IMR-90 (cell line): ENCODE data around the gene NPHP4. TPM values are rescaled to one million over a fixed set of nuclear protein-coding genes. Genes with fewer than 3 reads are reported as not detected.

Experiments
- ATAC-seq: fragments of 200-7000 bp; cut with Tn5 transposase; 2 replicates; pipeline ENCODE4 v1.9.1; 2020; ENCODE audit warnings: low read depth, mild to moderate bottlenecking, moderate library complexity
- BruUV-seq: library from RNA; stranded (reverse); fragments of 400-500 nt; replicated peaks from 2 replicates; lab custom pipeline; 2021; lab: Mats Ljungman, UMichigan
- CTCF ChIA-PET: fragments of 300-600 bp; formaldehyde crosslinking; extraction: SDS; loops from one replicate; lab custom pipeline; 2021; ENCODE audit warnings: antibody characterized with exemption; lab: Yijun Ruan, JAX
- POLR2A ChIA-PET: fragments of 300-600 bp; sonication (Branson Sonifier 250); formaldehyde crosslinking; loops from one replicate; lab custom pipeline; 2022; ENCODE audit warnings: antibody characterized with exemption; ENCODE audit not compliant: unreplicated experiment; lab: Charles Lee
- DNase-seq: peaks from one replicate; pipeline ENCODE4 v3.0.0; 2013
- H2AFZ ChIP-seq: replicated peaks from 2 replicates; pipeline ENCODE3; 2013; ENCODE audit warnings: low read length, mild to moderate bottlenecking; ENCODE audit not compliant: poor library complexity
- H2AK5ac ChIP-seq: 2 replicates; pipeline ENCODE4 v1.6.1; 2013; ENCODE audit warnings: low read depth, low read length, inconsistent platforms
- H2AK9ac ChIP-seq: replicated peaks from 2 replicates; pipeline ENCODE3; 2013; ENCODE audit warnings: mild to moderate bottlenecking, low read depth, low read length, moderate library complexity; ENCODE audit not compliant: poor library complexity
- H2BK120ac ChIP-seq: 2 replicates; pipeline ENCODE4 v1.6.1; 2013; ENCODE audit warnings: low read depth, low read length, inconsistent platforms
- H2BK15ac ChIP-seq: 3 replicates; pipeline ENCODE4 v1.6.1; 2013; ENCODE audit warnings: low read depth, low read length, inconsistent platforms
- H2BK20ac ChIP-seq: 2 replicates; pipeline ENCODE4 v1.6.1; 2013; ENCODE audit warnings: low read depth, mild to moderate bottlenecking, inconsistent platforms, low read length, moderate library complexity
- H2BK5ac ChIP-seq: 2 replicates; pipeline ENCODE4 v1.6.1; 2013; ENCODE audit warnings: mild to moderate bottlenecking, low read depth, low read length, inconsistent platforms; ENCODE audit not compliant: poor library complexity, severe bottlenecking
- H3K14ac ChIP-seq: replicated peaks from 2 replicates; pipeline ENCODE4 v1.6.1; 2013; ENCODE audit warnings: low read depth, low read length, inconsistent platforms
- H3K18ac ChIP-seq: 2 replicates; pipeline ENCODE4 v1.6.1; 2013; ENCODE audit warnings: low read depth, low read length, control low read depth
- H3K23ac ChIP-seq: 2 replicates; pipeline ENCODE4 v1.6.1; 2013; ENCODE audit warnings: low read depth, low read length, inconsistent platforms
- H3K27ac ChIP-seq: 2 replicates; pipeline ENCODE4 v1.5.1; 2013; ENCODE audit warnings: mild to moderate bottlenecking, control low read depth, low read length; ENCODE audit not compliant: insufficient read depth
- H3K27me3 ChIP-seq: 2 replicates; pipeline ENCODE4 v1.6.1; 2013; ENCODE audit warnings: low read length; ENCODE audit not compliant: control insufficient read depth, insufficient read depth
- H3K36me3 ChIP-seq: 2 replicates; pipeline ENCODE4 v1.6.1; 2013; ENCODE audit warnings: low read length, mixed read lengths; ENCODE audit not compliant: control insufficient read depth, insufficient read depth
- H3K4ac ChIP-seq: 2 replicates; pipeline ENCODE4 v1.6.1; 2013; ENCODE audit warnings: low read depth, low read length, inconsistent platforms
- H3K4me1 ChIP-seq: 2 replicates; pipeline ENCODE4 v1.6.1; 2013; ENCODE audit warnings: low read length, mixed read lengths; ENCODE audit not compliant: control insufficient read depth, insufficient read depth
- H3K4me2 ChIP-seq: 2 replicates; pipeline ENCODE4 v1.6.1; 2013; ENCODE audit warnings: low read depth, mild to moderate bottlenecking, control low read depth, low read length, moderate library complexity
- H3K4me3 ChIP-seq: 2 replicates; pipeline ENCODE4 v1.5.1; 2013; ENCODE audit warnings: low read depth, mild to moderate bottlenecking, control low read depth, low read length, moderate library complexity; ENCODE audit not compliant: insufficient read depth
- H3K56ac ChIP-seq: 2 replicates; pipeline ENCODE4 v1.6.1; 2013; ENCODE audit warnings: low read length, inconsistent platforms; ENCODE audit not compliant: insufficient read depth; ENCODE audit errors: extremely low read depth
- H3K79me1 ChIP-seq, 2 experiments: 2 replicates each; pipeline ENCODE4 v1.6.1; 2013; ENCODE audit warnings: low read length in 2 of 2, inconsistent platforms in 1 of 2, low read depth in 1 of 2
- H3K9ac ChIP-seq: 2 replicates; pipeline ENCODE4 v1.6.1; 2013; ENCODE audit warnings: low read depth, low read length, control low read depth
- H3K9me1 ChIP-seq: 2 replicates; pipeline ENCODE4 v1.6.1; 2013; ENCODE audit warnings: low read length, inconsistent platforms; ENCODE audit not compliant: insufficient read depth
- H3K9me3 ChIP-seq: 2 replicates; pipeline ENCODE4 v1.6.1; 2013; ENCODE audit warnings: low read length; ENCODE audit not compliant: control insufficient read depth, insufficient read depth
- H4K20me1 ChIP-seq: 2 replicates; pipeline ENCODE4 v1.6.1; 2013; ENCODE audit warnings: low read length, inconsistent platforms; ENCODE audit not compliant: insufficient read depth
- H4K5ac ChIP-seq: 2 replicates; pipeline ENCODE4 v1.6.1; 2013; ENCODE audit warnings: mild to moderate bottlenecking, low read depth, low read length, control low read depth
- H4K8ac ChIP-seq, 2 experiments: 2 replicates each; pipeline ENCODE4 v1.6.1; 2013; ENCODE audit warnings: low read depth in 2 of 2, low read length in 2 of 2, control low read depth in 1 of 2, inconsistent platforms in 1 of 2
- H4K91ac ChIP-seq: 2 replicates; pipeline ENCODE4 v1.6.1; 2013; ENCODE audit warnings: low read depth, low read length, inconsistent platforms; ENCODE audit not compliant: insufficient read depth
- MAFK ChIP-seq: IDR thresholded peaks from 2 replicates; pipeline ENCODE4 v1.6.1; 2012; ENCODE audit warnings: low read depth, low read length, improper control_type of control experiment
- MAZ ChIP-seq: IDR thresholded peaks from 2 replicates; pipeline ENCODE4 v1.6.1; 2012; ENCODE audit warnings: low read depth, mild to moderate bottlenecking, low read length, improper control_type of control experiment, moderate library complexity, borderline replicate concordance
- RCOR1 ChIP-seq: IDR thresholded peaks from 2 replicates; pipeline ENCODE4 v1.6.1; 2012; ENCODE audit warnings: mild to moderate bottlenecking, low read length, improper control_type of control experiment; ENCODE audit not compliant: insufficient replicate concordance
- RFX5 ChIP-seq: IDR thresholded peaks from 2 replicates; pipeline ENCODE4 v1.8.0; 2012; ENCODE audit warnings: low read depth, mild to moderate bottlenecking, low read length, moderate library complexity
- WGBS, 2 experiments: methylation state at CpG; one replicate each; pipeline versions ENCODE4 v1.1.5 to v1.1.7; 2013; ENCODE audit warnings: missing lambda C conversion rate in 2 of 2; ENCODE audit not compliant: insufficient read length in 1 of 2; ENCODE audit errors: extremely low coverage in 2 of 2; 5-methylcytosine and 5-hydroxymethylcytosine counted together
- dilution Hi-C: fragments of 300-500 bp; cut with HindIII; formaldehyde crosslinking; loops from one replicate; pipeline ENCODE4 v1.14.3; 2018; ENCODE audit warnings: low sequenced_read_pairs; ENCODE audit not compliant: unreplicated experiment
- in situ Hi-C: fragments of 300-500 bp; cut with MboI; formaldehyde crosslinking; loops from 3 replicates; pipeline ENCODE4 v1.14.3; 2019; ENCODE audit warnings: low sequenced_read_pairs, inconsistent platforms, mixed read lengths
- intact Hi-C: fragments of 100-400 bp; cut with micrococcal nuclease; formaldehyde crosslinking; loops from 2 replicates; pipeline ENCODE4 v1.10.0; 2022
- polyA plus RNA-seq, 3 experiments: library from polyadenylated mRNA; depleted of rRNA; stranded (reverse); fragments of >200 nt; gene quantifications; 2 replicates each; pipeline ENCODE4 v1.2.3, GENCODE V29; 2012; ENCODE audit warnings: low replicate concordance in 1 of 3
- total RNA-seq: library from RNA; depleted of rRNA; stranded (reverse); fragments of >200 nt; gene quantifications from 2 replicates; pipeline ENCODE4 v1.2.3, GENCODE V29; 2012
- TF ChIP-seq, protein P1 (sequence below): fragments of 150-350 bp; IDR thresholded peaks from 2 replicates; pipeline ENCODE4 v1.6.1; 2016; ENCODE audit warnings: low read depth, mild to moderate bottlenecking, low read length, moderate library complexity, borderline replicate concordance
- TF ChIP-seq, protein P2 (sequence below): conservative IDR thresholded peaks from 2 replicates; pipeline ENCODE4 v1.5.1; 2012; ENCODE audit warnings: mild to moderate bottlenecking, low read depth, low read length, improper control_type of control experiment

NPHP4 gene
- total and polyA plus RNA-seq, 2 of the 4 experiments (the other 2 are of a cell fraction) = 2.0 to 5.5 TPM

DNA sequence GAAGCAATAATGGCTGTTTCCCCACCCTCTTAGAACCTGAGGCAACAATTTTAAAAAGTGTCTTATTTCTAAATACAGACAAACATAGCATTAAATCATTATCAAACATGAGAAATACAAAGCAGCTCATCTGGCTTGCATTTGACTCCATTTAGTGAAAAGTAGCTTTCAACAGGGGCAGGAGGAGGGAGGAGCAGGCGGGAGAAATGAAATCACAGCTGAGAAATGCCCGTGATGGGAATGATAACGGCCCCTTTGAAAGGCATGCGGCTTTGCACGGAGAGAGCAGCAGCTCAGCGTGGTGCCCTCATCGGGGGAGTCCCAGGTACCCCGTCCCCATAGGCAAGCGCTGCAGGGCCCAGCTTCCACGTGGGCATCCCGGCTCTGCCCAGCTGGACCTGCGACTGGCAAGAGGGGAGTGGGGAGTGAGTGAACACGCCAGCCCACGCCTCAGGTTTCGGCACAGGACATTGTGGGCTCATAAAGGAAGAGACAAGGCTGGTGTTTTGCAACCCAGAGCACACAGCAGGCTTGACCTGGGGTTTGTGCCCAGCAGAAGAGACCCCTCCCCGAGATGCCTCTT lies 134.6 kb downstream of the NPHP4 start:
- Histone ChIP-seq H3K4me3 (no peak overlapping the region), H2BK5ac (no peak overlapping the region), H3K79me1 (no peaks in the 10 kb centered on the region), H4K20me1 (no peaks in the 10 kb centered on the region), H3K4me1 (no peaks in the 10 kb centered on the region), H3K56ac (no peak overlapping the region), H2BK20ac (no peak overlapping the region), H2AK9ac (no peak overlapping the region), H4K8ac (no peak overlapping the region), H3K4me2 (no peak overlapping the region), H3K14ac (no peak overlapping the region), H3K9me3 (peaks cover 2% of the 10 kb centered on the region; the same call in 1 of the 2 replicates), H3K9ac (no peak overlapping the region), H3K27ac (no peak overlapping the region), H3K27me3 (no peaks in the 10 kb centered on the region), H2BK15ac (no peak overlapping the region), H3K18ac (no peak overlapping the region), H3K4ac (no peak overlapping the region), H2AFZ (peak overlapping the region; percentile 32), H3K23ac (no peak overlapping the region), H4K5ac (no peak overlapping the region), H3K36me3 (no peaks in the 10 kb centered on the region), H2AK5ac (no peak overlapping the region), H4K91ac (no peak overlapping the region), H2BK120ac (no peak overlapping the region), H3K9me1 (no peaks in the 10 kb centered on the region)
- CTCF ChIA-PET = no interaction called here
- POLR2A ChIA-PET = no interaction called here
- DNase-seq (no peak), ATAC-seq (no peak)
- TF ChIP-seq RFX5 = no peak
- TF ChIP-seq, protein P1, sequence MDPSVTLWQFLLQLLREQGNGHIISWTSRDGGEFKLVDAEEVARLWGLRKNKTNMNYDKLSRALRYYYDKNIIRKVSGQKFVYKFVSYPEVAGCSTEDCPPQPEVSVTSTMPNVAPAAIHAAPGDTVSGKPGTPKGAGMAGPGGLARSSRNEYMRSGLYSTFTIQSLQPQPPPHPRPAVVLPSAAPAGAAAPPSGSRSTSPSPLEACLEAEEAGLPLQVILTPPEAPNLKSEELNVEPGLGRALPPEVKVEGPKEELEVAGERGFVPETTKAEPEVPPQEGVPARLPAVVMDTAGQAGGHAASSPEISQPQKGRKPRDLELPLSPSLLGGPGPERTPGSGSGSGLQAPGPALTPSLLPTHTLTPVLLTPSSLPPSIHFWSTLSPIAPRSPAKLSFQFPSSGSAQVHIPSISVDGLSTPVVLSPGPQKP = no peak
- TF ChIP-seq MAZ = no peak
- TF ChIP-seq MAFK = no peak
- TF ChIP-seq, protein P2, sequence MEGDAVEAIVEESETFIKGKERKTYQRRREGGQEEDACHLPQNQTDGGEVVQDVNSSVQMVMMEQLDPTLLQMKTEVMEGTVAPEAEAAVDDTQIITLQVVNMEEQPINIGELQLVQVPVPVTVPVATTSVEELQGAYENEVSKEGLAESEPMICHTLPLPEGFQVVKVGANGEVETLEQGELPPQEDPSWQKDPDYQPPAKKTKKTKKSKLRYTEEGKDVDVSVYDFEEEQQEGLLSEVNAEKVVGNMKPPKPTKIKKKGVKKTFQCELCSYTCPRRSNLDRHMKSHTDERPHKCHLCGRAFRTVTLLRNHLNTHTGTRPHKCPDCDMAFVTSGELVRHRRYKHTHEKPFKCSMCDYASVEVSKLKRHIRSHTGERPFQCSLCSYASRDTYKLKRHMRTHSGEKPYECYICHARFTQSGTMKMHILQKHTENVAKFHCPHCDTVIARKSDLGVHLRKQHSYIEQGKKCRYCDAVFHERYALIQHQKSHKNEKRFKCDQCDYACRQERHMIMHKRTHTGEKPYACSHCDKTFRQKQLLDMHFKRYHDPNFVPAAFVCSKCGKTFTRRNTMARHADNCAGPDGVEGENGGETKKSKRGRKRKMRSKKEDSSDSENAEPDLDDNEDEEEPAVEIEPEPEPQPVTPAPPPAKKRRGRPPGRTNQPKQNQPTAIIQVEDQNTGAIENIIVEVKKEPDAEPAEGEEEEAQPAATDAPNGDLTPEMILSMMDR = no peak
- no peak for TF ChIP-seq RCOR1
- in situ Hi-C loops (no loop called here), intact Hi-C loops (no loop called here), dilution Hi-C loops (no loop called here)
- no TSS peak for BruUV-seq
- WGBS, 2 experiments = 55% methylated on average over 4 of the region's 16 CpGs; no CpG with 5 or more reads in 1 of the 2 experiments
